Activated T-helper 2 cell treated with anti-CD3 and anti-CD28 coated beads, Interferon-gamma antibody, Interleukin-2, Interleukin-4, amounts not matched to agents 10 μg/mL and 5 μg/mL and 100 μg/mL, durations not matched to agents 14 hours and 24 hours and 36 hours (primary cell): ENCODE results near the gene ARF4. TPM values are rescaled to one million over a fixed set of nuclear protein-coding genes. Genes with fewer than 3 reads are reported as not detected.

Experiments used
- DNase-seq: peaks from one replicate; pipeline ENCODE4 v3.0.0; 2021; ENCODE audit warnings: low spot score
- H3K27ac Mint-ChIP-seq: one replicate; pipeline ENCODE4 v1.8.0; 2021; ENCODE audit warnings: mixed read lengths
- H3K27me3 Mint-ChIP-seq: one replicate; pipeline ENCODE4 v1.8.0; 2021; ENCODE audit warnings: low read depth, mixed read lengths
- H3K36me3 Mint-ChIP-seq: one replicate; pipeline ENCODE4 v1.8.0; 2021; ENCODE audit warnings: low read depth, mixed read lengths
- H3K4me1 Mint-ChIP-seq: one replicate; pipeline ENCODE4 v1.8.0; 2021; ENCODE audit warnings: low read depth, mixed read lengths
- H3K4me3 Mint-ChIP-seq: one replicate; pipeline ENCODE4 v1.8.0; 2021; ENCODE audit warnings: low read depth, mild to moderate bottlenecking, moderate library complexity, mixed read lengths
- H3K9me3 Mint-ChIP-seq: one replicate; pipeline ENCODE4 v1.8.0; 2021; ENCODE audit warnings: mixed read lengths
- intact Hi-C: fragments of 100-400 bp; cut with micrococcal nuclease; formaldehyde crosslinking; loops from one replicate; pipeline ENCODE4 v1.15.1; 2023
- total RNA-seq: library from RNA; stranded (reverse); gene quantifications from 2 replicates; pipeline ENCODE4 v1.2.3, GENCODE V29; 2022

Gene ARF4
- total RNA-seq, 1 donor from 2014 or later, result 95.6 TPM

GRCh38 chr3:57530071-57530608 lies 67.0 kb downstream of the ARF4 start:
- Mint-ChIP-seq H3K27me3 (peaks cover 9% of the 10 kb centered on the region), H3K36me3 (no peaks in the 10 kb centered on the region), H3K4me1 (no peaks in the 10 kb centered on the region), H3K27ac (no peak overlapping the region), H3K4me3 (no peak overlapping the region), H3K9me3 (no peaks in the 10 kb centered on the region)
- intact Hi-C loops, result no loop called here
- no peak for DNase-seq

Other genes starting within 250 kb of the ARF4 start
- 0.11 TPM in 1 of 2 replicates, not detected in the other for gene DNAH12, start 53.0 kb downstream of the ARF4 start, total RNA-seq
- gene PDE12, start 41.1 kb downstream of the ARF4 start, total RNA-seq, result 26.4 and 28.1 TPM in 2 replicates
- 21.4 and 24.3 TPM in 2 replicates for gene DENND6A, start 95.7 kb upstream of the ARF4 start, total RNA-seq
- 58.2 TPM in 2 replicates for gene SLMAP, start 159.0 kb upstream of the ARF4 start, total RNA-seq